ENCODE data around the gene GPR37L1.

GPR37L1 gene

DNA sequence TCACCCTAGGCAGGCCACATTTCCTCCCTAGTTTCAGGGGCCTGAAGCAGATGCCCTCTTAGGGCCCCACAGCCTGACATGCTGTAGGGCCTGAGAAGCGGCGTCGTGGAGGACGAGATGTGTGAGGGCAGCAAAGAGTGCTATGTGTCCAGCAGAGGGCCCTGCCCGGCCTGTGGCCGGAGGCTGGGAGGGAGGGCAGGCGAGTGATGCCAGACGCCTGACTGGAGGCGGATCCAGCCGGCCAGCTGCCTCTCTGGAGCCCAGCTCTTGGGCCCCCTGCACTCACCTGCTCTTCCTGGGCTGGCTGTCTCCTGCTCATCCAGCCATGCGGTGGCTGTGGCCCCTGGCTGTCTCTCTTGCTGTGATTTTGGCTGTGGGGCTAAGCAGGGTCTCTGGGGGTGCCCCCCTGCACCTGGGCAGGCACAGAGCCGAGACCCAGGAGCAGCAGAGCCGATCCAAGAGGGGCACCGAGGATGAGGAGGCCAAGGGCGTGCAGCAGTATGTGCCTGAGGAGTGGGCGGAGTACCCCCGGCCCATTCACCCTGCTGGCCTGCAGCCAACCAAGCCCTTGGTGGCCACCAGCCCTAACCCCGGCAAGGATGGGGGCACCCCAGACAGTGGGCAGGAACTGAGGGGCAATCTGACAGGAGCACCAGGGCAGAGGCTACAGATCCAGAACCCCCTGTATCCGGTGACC, at the start of gene GPR37L1:
Gene GPR37L1, plus strand, starts transcription at position 279 of the 697 bp plus-strand sequence. Its CDS starts 47 bp downstream, at position 326.
- peak; percentile 40 for DNase-seq (ENCODE audit: low spot score)

DNA sequence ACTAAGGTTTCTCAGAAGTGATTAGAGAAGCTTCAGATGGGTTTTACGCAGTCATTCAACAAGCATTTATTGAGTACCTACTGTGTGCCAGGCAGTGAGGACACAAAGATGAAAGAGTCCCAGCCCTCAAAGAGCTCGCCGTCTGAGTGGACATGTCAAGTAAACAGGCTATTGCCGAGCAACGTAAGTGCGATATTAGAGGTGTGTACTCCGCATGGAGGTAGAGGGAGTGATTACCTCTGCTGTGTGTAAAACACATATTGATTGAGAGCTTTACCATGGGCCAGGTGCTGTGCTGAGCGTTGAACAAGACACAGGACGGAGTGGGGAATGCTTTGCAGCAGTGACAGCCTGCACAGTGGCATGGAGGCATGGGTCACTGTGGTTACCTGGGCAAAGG, 49.5 kb upstream of the GPR37L1 start:
- DNase-seq (ENCODE audit: low spot score): no peak

DNA sequence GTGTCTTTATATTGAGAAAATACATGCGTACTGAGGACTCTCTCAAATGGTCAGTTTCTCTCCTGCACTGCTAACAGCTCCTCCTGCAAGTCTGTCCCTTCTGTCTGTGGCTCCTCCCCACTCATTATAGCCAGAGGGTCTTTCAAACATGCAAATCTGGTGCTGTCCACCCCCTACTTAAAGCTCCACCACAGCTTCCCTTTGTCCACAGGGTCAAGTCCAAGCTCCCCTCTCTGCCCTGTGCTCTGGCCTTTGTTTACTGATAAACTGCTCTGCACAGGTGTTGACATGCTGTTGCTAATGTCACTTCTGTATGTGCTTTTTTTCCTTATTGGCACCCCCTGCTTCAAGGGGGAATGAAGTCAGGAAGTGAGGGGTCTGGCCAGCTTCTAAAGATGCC, 47.7 kb upstream of the GPR37L1 start:
- no peak for DNase-seq (ENCODE audit: low spot score)

GRCh38 chr1:202075389-202075788, 47.3 kb upstream of the GPR37L1 start:
- no peak for DNase-seq (ENCODE audit: low spot score)

GRCh38 chr1:202076050-202076511, 46.6 kb upstream of the GPR37L1 start:
- DNase-seq (ENCODE audit: low spot score): no peak

- DNase-seq (ENCODE audit: low spot score): no peak
These were observed 44.5 kb upstream of the GPR37L1 start for GRCh38 chr1:202078241-202078640.

- DNase-seq (ENCODE audit: low spot score): no peak
These were observed 40.7 kb upstream of the GPR37L1 start for GRCh38 chr1:202081992-202082391.

- no peak for DNase-seq (ENCODE audit: low spot score)
These were observed 37.7 kb upstream of the GPR37L1 start for GRCh38 chr1:202084791-202085681.

GRCh38 chr1:202085682-202086373, 36.9 kb upstream of the GPR37L1 start:
- DNase-seq (ENCODE audit: low spot score): no peak

GRCh38 chr1:202086579-202087350, 36.0 kb upstream of the GPR37L1 start:
- DNase-seq (ENCODE audit: low spot score): no peak

GRCh38 chr1:202088206-202088605, 34.5 kb upstream of the GPR37L1 start:
- DNase-seq (ENCODE audit: low spot score): no peak

DNA sequence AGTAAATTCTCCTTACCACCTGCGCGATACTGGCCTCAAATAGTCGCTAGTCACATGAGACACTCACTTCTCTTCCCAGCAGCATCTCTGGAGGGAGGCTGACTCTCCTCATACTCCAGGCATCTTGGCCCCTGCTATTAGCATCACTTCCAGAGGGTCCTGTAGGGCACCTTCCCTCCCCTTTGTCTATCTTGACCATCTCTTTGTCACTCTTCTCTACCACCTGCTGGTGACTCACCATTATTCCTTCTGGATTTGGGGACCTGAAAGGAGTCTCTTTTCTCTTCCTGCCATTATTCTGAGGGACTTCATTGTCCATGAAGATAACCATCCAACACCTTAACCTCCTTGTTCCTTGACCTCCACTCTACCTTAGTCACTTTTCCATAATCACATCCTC, 31.7 kb upstream of the GPR37L1 start:
- DNase-seq (ENCODE audit: low spot score): no peak

- DNase-seq (ENCODE audit: low spot score): no peak
These were observed 28.9 kb upstream of the GPR37L1 start for GRCh38 chr1:202093858-202094257.

DNA sequence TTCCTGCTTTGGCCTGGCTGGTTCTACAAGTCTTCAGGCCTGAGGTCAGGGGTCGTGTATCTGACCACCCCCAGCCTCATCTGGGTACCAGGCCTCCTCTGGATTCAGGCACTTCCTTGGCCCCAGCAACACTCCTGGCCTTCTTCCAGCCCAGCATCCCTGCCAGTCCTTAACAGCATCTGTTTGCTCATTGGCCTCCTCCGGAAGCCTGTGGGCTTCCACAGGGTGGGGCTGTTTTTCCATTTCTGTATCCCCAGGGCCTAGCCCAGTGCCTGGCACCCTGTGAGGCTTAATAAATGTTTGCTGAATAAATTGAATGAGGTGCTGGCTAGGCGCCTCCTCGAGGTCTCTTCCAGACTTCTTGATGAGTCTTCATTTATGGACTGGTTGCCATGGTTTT, 21.5 kb upstream of the GPR37L1 start:
- DNase-seq (ENCODE audit: low spot score): no peak

DNA sequence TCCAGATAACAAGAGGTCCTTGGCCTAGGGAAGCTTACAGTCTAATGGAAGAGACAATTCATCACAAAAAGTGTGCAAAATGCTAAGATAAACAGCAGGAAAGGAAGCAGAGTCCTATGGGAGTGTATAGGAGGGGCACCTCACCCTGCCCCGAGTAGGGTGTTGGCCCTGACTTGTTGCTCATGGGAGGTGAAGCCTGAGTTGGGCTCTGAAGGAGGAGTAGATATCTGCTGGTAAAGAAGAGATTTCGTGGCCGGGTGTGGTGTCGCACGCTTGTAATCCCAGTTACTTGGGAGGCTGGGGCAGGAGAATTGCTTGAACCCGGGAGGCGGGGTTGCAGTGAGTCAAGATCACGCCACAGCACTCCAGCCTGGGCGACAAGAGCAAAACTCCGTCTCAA, 18.6 kb upstream of the GPR37L1 start:
- DNase-seq (ENCODE audit: low spot score): no peak

- no peak for DNase-seq (ENCODE audit: low spot score)
These were observed 17.0 kb upstream of the GPR37L1 start for GRCh38 chr1:202105571-202106339.

DNA sequence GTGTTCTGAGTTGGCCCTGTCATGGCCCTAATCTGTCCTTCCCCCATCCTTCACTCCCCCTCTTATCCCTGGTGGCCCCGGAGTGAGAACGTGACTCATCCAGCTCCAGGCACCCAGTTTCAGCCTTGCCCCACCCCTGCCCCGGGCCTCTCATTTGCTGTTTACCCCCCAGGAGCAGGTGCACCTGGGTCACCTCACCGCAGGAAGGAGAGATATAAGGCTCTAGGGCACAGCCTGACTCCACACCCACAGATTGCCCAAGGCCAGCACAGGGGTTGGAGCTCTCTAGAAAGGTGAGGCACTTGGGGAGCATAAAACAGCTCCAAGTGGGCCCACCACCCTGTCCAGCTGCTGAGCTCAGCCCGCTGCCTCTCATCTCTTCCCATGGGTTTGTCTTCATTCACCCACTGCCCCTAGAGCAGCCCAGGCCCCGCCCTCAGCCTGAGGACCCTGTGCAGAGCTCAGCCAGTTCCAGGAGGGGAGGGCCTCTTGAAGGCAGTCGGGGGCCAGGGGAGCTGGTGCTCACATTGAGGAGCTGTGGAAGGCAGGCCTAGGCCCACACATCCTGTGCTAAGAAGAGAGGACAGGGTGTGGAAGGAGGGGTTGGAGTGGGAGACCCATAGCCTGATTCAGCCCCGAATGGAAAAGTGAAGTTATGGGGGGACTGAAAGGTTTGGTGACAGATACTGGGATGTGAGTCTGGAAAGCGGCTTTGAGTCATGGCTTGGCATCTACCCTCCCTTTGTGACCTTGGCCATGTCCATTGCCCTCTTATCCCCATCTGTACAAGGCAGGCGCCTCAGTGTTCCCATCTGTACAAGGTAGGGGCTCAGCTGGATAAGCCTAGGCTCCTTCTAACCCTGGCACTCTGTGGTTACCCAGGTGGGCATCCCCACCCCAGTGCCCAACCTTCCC, 16.1 kb upstream of the GPR37L1 start:
- no peak for DNase-seq (ENCODE audit: low spot score)

- no peak for DNase-seq (ENCODE audit: low spot score)
These were observed 15.4 kb upstream of the GPR37L1 start for GRCh38 chr1:202107321-202107761.

- no peak for DNase-seq (ENCODE audit: low spot score)
These were observed 14.7 kb upstream of the GPR37L1 start for GRCh38 chr1:202107801-202108731.
